ENCODE data around the gene BRD9.

The BRD9 gene

GRCh38 chr5:900781-901180 lies 8.2 kb upstream of the BRD9 start:
- 86 to 90% methylated on average over 3 of the region's 4 CpGs for WGBS, 2 experiments (ENCODE audit: insufficient coverage in 2 of 2)
- Histone ChIP-seq H3K9me3 (ENCODE audit: control insufficient read depth, low read length) (no peaks in the 10 kb centered on the region), H3K4me3 (ENCODE audit: extremely low read depth, insufficient read depth, low read length, poor library complexity, severe bottlenecking) (no peak overlapping the region), H3K4me1 (ENCODE audit: control insufficient read depth, insufficient read depth, low read length, poor library complexity, severe bottlenecking) (no peaks in the 10 kb centered on the region), H3K36me3 (ENCODE audit: control insufficient read depth, insufficient read depth, low read length) (peaks cover 62% of the 10 kb centered on the region), H3K27ac (ENCODE audit: low read depth, low read length, severe bottlenecking) (no peak overlapping the region)

DNA sequence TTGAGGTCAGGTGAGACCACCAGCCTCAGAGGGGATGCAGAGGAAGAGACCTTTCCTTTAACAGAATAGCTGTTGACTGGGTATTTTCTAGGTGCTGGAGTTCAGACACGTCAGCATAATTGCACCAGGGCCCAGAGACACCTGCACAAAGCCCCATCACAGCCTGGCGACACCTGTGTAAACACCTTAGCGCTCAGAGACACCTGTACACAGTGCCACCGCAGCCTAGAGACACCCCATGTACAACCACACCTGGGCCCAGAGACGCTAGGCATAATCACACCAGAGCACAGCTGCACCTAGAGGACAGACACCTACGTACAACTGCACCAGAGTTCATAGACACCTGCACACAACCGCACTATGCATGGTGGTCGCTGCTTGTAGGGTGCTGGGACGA lies 1.1 kb upstream of the BRD9 start:
- H3K4me3 ChIP-seq (ENCODE audit: extremely low read depth, insufficient read depth, low read length, poor library complexity, severe bottlenecking): peak overlapping the region; percentile 79
- H3K27ac ChIP-seq (ENCODE audit: low read depth, low read length, severe bottlenecking): no peak overlapping the region
- H3K4me1 ChIP-seq (ENCODE audit: control insufficient read depth, insufficient read depth, low read length, poor library complexity, severe bottlenecking): peaks cover 23% of the 10 kb centered on the region
- no peaks in the 10 kb centered on the region for H3K9me3 ChIP-seq (ENCODE audit: control insufficient read depth, low read length)
- WGBS, 2 experiments (ENCODE audit: insufficient coverage in 2 of 2): 85 to 90% methylated on average over 7 to 9 of the region's 9 CpGs
- H3K36me3 ChIP-seq (ENCODE audit: control insufficient read depth, insufficient read depth, low read length): peaks cover 60% of the 10 kb centered on the region

DNA sequence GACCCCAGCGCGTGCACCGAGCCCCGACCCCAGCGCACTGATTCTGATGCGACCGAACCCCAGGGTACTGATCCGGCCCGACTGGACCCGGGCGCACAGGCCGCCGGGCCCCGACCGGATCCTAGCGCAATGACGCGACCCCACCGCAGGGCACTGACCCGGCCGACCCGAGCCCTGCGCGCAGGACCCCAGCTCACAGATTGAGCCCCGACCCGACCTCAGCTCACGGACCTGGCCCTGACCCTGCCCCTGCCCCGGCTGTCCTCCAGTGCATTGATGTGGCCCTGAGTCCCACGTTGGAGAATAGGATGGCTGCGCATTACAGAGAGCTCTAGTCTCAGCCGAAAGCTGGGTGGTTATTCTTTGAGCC lies 521 bp upstream of the BRD9 start:
- 0 to 1% methylated on average over 28 to 30 of the region's 31 CpGs for WGBS, 2 experiments (ENCODE audit: insufficient coverage in 2 of 2)
- Histone ChIP-seq H3K4me1 (ENCODE audit: control insufficient read depth, insufficient read depth, low read length, poor library complexity, severe bottlenecking) (peaks cover 23% of the 10 kb centered on the region), H3K36me3 (ENCODE audit: control insufficient read depth, insufficient read depth, low read length) (peaks cover 66% of the 10 kb centered on the region), H3K4me3 (ENCODE audit: extremely low read depth, insufficient read depth, low read length, poor library complexity, severe bottlenecking) (peak overlapping the region; percentile 79), H3K9me3 (ENCODE audit: control insufficient read depth, low read length) (no peaks in the 10 kb centered on the region), H3K27ac (ENCODE audit: low read depth, low read length, severe bottlenecking) (no peak overlapping the region)

DNA sequence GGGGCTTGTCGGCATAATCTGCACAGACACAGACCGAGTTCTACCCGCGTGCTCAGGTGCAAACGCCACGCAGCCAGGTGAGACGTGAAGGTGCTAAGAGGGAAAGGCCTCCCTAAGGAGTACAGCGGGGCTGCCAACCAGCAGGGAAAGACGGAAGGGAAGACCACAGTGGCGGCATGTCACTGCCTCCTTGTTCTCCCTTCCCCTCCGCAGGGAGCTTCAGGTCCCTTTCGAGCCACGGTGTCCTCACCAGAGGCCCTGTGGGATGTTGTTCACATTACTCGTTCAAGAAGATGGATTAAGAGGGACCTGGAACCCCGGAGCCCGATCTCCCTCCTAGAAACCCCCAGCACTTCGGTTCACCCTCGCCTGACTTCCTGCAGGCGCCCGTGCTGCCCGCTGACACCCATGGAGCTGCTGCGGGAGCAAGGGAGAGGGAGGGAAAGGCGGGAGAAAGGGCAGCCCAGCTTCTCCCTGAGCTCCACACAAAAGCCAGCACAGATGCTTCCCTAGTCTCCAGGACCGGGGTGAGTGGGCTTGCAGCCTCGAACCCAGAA lies 686 bp downstream of the BRD9 start:
- no peaks in the 10 kb centered on the region for H3K9me3 ChIP-seq (ENCODE audit: control insufficient read depth, low read length)
- peak overlapping the region; percentile 79 for H3K4me3 ChIP-seq (ENCODE audit: extremely low read depth, insufficient read depth, low read length, poor library complexity, severe bottlenecking)
- peak overlapping the region; percentile 91 for H3K27ac ChIP-seq (ENCODE audit: low read depth, low read length, severe bottlenecking)
- H3K36me3 ChIP-seq (ENCODE audit: control insufficient read depth, insufficient read depth, low read length): peaks cover 78% of the 10 kb centered on the region
- 8 to 9% methylated on average over 12 to 15 of the region's 25 CpGs for WGBS, 2 experiments (ENCODE audit: insufficient coverage in 2 of 2)
- H3K4me1 ChIP-seq (ENCODE audit: control insufficient read depth, insufficient read depth, low read length, poor library complexity, severe bottlenecking): peaks cover 26% of the 10 kb centered on the region

DNA sequence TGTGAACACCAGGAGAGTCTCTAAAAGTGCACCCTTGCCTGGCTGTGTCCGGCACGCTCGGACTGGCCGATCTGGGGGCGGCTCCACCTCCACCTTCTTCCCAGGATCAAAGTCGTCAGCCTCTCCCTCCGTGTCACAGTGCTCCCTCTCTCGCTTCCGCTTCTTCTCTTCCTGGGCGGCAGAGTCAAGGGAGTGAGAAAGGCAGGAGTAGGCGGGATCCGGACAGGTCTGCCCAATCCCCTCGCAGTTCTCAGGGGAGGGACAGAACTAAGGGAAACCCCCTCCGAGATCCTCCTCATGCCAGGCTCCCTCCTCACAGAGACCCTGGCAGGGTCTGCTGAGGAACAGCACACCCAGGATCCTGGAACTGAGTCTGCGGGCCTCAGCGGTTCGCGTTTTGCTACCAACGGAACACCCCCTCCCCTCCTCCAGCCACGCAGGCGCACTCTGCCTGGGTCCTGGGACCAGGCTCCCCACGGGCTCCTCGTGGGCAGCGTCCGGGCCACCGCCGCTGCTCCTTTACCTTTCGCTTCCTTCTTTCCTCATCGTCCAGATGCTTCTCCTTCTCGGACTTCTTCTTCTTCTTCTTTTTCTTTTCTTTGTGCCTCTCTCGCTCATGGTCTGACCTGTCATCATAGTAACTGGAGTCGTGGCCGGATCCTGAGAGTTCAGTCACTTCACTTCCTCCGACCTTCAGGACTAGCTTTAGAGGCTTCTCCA lies 1.3 kb downstream of the BRD9 start:
- WGBS, 2 experiments (ENCODE audit: insufficient coverage in 2 of 2): 46% methylated on average over 26 of the region's 34 CpGs
- Histone ChIP-seq H3K4me3 (ENCODE audit: extremely low read depth, insufficient read depth, low read length, poor library complexity, severe bottlenecking) (peak overlapping the region; percentile 79), H3K27ac (ENCODE audit: low read depth, low read length, severe bottlenecking) (no peak overlapping the region), H3K9me3 (ENCODE audit: control insufficient read depth, low read length) (no peaks in the 10 kb centered on the region), H3K4me1 (ENCODE audit: control insufficient read depth, insufficient read depth, low read length, poor library complexity, severe bottlenecking) (peaks cover 26% of the 10 kb centered on the region), H3K36me3 (ENCODE audit: control insufficient read depth, insufficient read depth, low read length) (peaks cover 78% of the 10 kb centered on the region)

- H3K4me1 ChIP-seq (ENCODE audit: control insufficient read depth, insufficient read depth, low read length, poor library complexity, severe bottlenecking): peaks cover 26% of the 10 kb centered on the region
- H3K4me3 ChIP-seq (ENCODE audit: extremely low read depth, insufficient read depth, low read length, poor library complexity, severe bottlenecking): no peak overlapping the region
- H3K36me3 ChIP-seq (ENCODE audit: control insufficient read depth, insufficient read depth, low read length): peaks cover 79% of the 10 kb centered on the region
- WGBS, 2 experiments (ENCODE audit: insufficient coverage in 2 of 2): 94 to 100% methylated on average over 3 to 4 of the region's 15 CpGs
- H3K27ac ChIP-seq (ENCODE audit: low read depth, low read length, severe bottlenecking): no peak overlapping the region
- no peaks in the 10 kb centered on the region for H3K9me3 ChIP-seq (ENCODE audit: control insufficient read depth, low read length)
Measured at GRCh38 chr5:889075-889710, 3.4 kb downstream of the BRD9 start.

DNA sequence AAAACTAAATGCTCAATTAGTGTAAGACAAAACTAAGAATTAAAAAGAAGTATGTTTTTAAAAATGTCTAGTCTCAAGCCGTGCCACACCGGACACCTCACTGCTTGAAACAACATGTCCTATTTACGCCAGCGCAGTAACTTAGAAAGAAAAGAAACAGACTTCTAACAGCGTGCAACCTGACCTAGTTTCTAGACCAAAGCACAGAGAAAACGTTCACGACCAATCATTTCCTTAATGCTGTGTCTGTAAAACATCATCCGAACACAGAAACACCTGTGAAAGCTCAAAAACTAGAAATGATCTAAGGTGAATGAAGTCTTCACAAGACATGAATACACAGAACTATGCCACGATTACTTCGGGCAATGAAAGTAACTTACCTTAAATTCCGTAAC lies 4.0 kb downstream of the BRD9 start:
- WGBS, 2 experiments (ENCODE audit: insufficient coverage in 2 of 2): 95 to 97% methylated on average over 7 to 11 of the region's 11 CpGs
- Histone ChIP-seq H3K9me3 (ENCODE audit: control insufficient read depth, low read length) (no peaks in the 10 kb centered on the region), H3K36me3 (ENCODE audit: control insufficient read depth, insufficient read depth, low read length) (peaks cover 79% of the 10 kb centered on the region), H3K4me3 (ENCODE audit: extremely low read depth, insufficient read depth, low read length, poor library complexity, severe bottlenecking) (no peak overlapping the region), H3K4me1 (ENCODE audit: control insufficient read depth, insufficient read depth, low read length, poor library complexity, severe bottlenecking) (peaks cover 21% of the 10 kb centered on the region), H3K27ac (ENCODE audit: low read depth, low read length, severe bottlenecking) (no peak overlapping the region)

DNA sequence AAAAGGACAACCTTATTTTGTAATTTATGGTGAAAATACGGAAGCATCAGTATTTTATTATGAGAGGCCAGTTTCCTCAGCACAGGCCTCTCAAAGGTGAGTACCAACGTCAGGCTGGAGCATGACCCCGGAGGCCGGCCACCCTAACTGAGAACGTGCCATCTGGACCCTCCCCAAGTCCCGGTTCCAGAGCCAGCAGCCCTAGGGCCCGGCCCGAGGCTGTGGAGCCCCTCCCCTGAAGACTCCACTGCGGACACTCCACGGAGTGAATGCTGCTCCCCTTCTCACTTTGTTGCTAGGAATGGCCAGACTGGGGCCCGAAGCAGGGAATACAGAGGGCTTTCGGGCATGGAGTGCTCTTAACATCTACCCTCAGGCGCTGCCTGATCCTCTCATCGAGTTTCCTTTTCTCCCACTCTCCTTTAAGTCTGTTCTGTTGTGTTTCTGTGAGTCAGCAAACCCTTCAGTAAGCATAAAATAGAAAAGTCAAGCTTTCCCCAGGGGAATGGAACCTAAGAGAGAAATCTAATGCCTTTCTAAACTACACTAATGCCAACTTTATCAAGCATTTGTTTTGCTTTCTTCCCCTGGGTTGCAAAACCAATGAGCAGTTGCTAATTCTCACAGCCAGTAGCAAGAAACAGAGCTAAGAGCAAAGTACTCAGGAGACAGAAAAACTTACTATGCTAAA lies 4.5 kb downstream of the BRD9 start:
- H3K36me3 ChIP-seq (ENCODE audit: control insufficient read depth, insufficient read depth, low read length): peaks cover 83% of the 10 kb centered on the region
- H3K4me1 ChIP-seq (ENCODE audit: control insufficient read depth, insufficient read depth, low read length, poor library complexity, severe bottlenecking): peaks cover 18% of the 10 kb centered on the region
- H3K27ac ChIP-seq (ENCODE audit: low read depth, low read length, severe bottlenecking): no peak overlapping the region
- no peak overlapping the region for H3K4me3 ChIP-seq (ENCODE audit: extremely low read depth, insufficient read depth, low read length, poor library complexity, severe bottlenecking)
- no peaks in the 10 kb centered on the region for H3K9me3 ChIP-seq (ENCODE audit: control insufficient read depth, low read length)
- WGBS, 2 experiments (ENCODE audit: insufficient coverage in 2 of 2): 94 to 99% methylated on average over 12 to 13 of the region's 14 CpGs

DNA sequence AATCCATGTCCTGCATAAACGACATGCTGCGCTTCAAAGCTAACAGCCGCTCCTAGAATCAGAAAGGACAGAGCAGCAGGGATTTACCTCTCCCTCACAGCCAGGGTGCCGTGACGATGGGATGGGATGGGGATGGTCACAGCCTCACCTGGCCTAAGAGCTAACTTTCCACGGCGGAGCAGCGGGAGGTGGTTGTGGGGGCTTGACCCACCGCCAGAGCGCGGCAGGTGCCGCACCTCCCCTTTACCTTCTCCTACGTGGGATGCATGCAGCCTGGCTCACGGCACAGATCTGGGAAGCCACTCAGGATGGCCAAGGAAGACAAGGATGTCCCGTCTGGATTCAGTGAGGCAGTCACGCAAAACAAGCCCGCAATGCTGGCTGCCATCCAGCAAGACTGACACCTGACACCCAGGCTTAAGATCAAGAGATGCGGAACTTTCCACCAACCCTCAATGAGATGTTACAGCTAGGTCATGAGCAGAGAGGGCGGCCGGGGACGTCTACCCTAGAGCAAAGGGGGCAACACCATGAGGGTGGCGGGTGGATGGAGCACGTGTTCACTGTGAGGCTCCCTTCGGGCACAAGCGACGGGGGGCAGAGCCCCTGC lies 5.8 kb downstream of the BRD9 start:
- Histone ChIP-seq H3K4me1 (ENCODE audit: control insufficient read depth, insufficient read depth, low read length, poor library complexity, severe bottlenecking) (peaks cover 18% of the 10 kb centered on the region), H3K36me3 (ENCODE audit: control insufficient read depth, insufficient read depth, low read length) (peaks cover 95% of the 10 kb centered on the region), H3K27ac (ENCODE audit: low read depth, low read length, severe bottlenecking) (no peak overlapping the region), H3K4me3 (ENCODE audit: extremely low read depth, insufficient read depth, low read length, poor library complexity, severe bottlenecking) (no peak overlapping the region), H3K9me3 (ENCODE audit: control insufficient read depth, low read length) (no peaks in the 10 kb centered on the region)
- 95% methylated on average over 17 to 26 of the region's 26 CpGs for WGBS, 2 experiments (ENCODE audit: insufficient coverage in 2 of 2)

GRCh38 chr5:886036-886435 lies 6.6 kb downstream of the BRD9 start:
- no peaks in the 10 kb centered on the region for H3K9me3 ChIP-seq (ENCODE audit: control insufficient read depth, low read length)
- H3K27ac ChIP-seq (ENCODE audit: low read depth, low read length, severe bottlenecking): no peak overlapping the region
- H3K4me3 ChIP-seq (ENCODE audit: extremely low read depth, insufficient read depth, low read length, poor library complexity, severe bottlenecking): no peak overlapping the region
- H3K36me3 ChIP-seq (ENCODE audit: control insufficient read depth, insufficient read depth, low read length): peaks cover 100% of the 10 kb centered on the region
- peaks cover 11% of the 10 kb centered on the region for H3K4me1 ChIP-seq (ENCODE audit: control insufficient read depth, insufficient read depth, low read length, poor library complexity, severe bottlenecking)
- WGBS, 2 experiments (ENCODE audit: insufficient coverage in 2 of 2): 96 to 98% methylated on average over 11 of the region's 13 CpGs

Measured in mesodermal cell (in vitro differentiated cells).